Tibial artery (tissue), 4 donors: ENCODE measurements around the gene SMIM27.

Experiments
- DNase-seq, 2 donors: peaks; one replicate each; pipeline ENCODE4 v3.0.0-alpha.2; 2019
- H3K27ac ChIP-seq, 2 donors: fragments of 200-600 bp; sonication (generic) in 1 of 2; 1 replicate in 1 of 2; 2 replicates in 1 of 2; pipeline ENCODE4 v1.5.1; 2018 to 2019; ENCODE audit warnings: mild to moderate bottlenecking in 1 of 2
- H3K27me3 ChIP-seq, 2 donors: fragments of 200-600 bp; sonication (generic) in 1 of 2; one replicate each; pipeline versions ENCODE4 v1.5.1 to v1.6.0; 2016 to 2019
- H3K36me3 ChIP-seq, 3 donors: fragments of 200-600 bp; sonication (generic) in 2 of 3; one replicate each; pipeline ENCODE4 v1.5.1; 2016 to 2019; ENCODE audit warnings: mild to moderate bottlenecking in 2 of 3
- H3K4me1 ChIP-seq, 4 donors: fragments of 200-600 bp; sonication (generic) in 2 of 4; 1 replicate in 3 of 4; 2 replicates in 1 of 4; pipeline ENCODE4 v1.5.1; 2016 to 2019
- H3K4me3 ChIP-seq, 2 donors: fragments of 200-600 bp; sonication (generic) in 1 of 2; 1 replicate in 1 of 2; 2 replicates in 1 of 2; pipeline ENCODE4 v1.5.1; 2018 to 2019; ENCODE audit warnings: mild to moderate bottlenecking in 2 of 2
- H3K9me3 ChIP-seq, 3 donors: fragments of 200-600 bp; sonication (generic) in 1 of 3; one replicate each; pipeline ENCODE4 v1.5.1; 2016 to 2019
- intact Hi-C: fragments of 100-400 bp; cut with DNase I; formaldehyde crosslinking; loops from one replicate; pipeline ENCODE4 v1.15.0; 2023; ENCODE audit warnings: low total_unique reads
- TF ChIP-seq, protein P1 (sequence below), 2 experiments: fragments of 200-600 bp in 1 of 2; fragments of 450-650 bp in 1 of 2; IDR thresholded peaks; one replicate each; pipeline ENCODE4 v1.5.1; 2017 to 2019; ENCODE audit warnings: antibody characterized with exemption in 2 of 2, mild to moderate bottlenecking in 1 of 2, moderate library complexity in 1 of 2

Gene SMIM27

DNA sequence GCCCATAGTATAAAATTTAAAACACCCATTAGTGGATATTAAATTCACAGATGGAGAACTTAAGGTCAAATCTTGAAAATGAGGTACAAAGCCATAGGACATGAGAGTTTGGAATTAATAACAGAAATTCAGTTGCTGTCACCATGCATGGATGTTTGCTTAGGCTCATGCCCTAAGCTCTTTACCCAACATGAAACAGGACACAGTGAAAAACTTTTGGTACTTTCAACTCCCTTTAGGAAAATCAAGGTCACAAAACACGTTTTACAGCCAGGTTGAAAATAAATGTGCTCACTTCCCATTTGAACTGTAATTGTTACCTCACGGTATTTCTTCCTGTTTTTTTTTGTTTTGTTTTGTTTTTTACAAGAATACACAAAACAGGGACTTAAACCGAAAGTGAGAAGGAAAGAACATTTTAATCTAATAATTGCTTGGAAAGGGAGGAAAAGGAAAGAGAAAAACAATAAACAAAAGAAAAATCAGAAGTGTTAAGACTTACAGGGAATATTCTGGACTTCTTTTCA is 6.3 kb downstream of the SMIM27 start:
- Histone ChIP-seq H3K4me1 (peaks cover 0 to 1% (median 0%) of the 10 kb centered on the region in 4 donors), H3K27me3 (no peaks in the 10 kb centered on the region), H3K27ac (no peak overlapping the region), H3K9me3 (no peaks in the 10 kb centered on the region), H3K4me3 (no peak overlapping the region), H3K36me3 (peaks cover 0 to 4% (median 0%) of the 10 kb centered on the region in 3 donors)
- TF ChIP-seq, protein P1, sequence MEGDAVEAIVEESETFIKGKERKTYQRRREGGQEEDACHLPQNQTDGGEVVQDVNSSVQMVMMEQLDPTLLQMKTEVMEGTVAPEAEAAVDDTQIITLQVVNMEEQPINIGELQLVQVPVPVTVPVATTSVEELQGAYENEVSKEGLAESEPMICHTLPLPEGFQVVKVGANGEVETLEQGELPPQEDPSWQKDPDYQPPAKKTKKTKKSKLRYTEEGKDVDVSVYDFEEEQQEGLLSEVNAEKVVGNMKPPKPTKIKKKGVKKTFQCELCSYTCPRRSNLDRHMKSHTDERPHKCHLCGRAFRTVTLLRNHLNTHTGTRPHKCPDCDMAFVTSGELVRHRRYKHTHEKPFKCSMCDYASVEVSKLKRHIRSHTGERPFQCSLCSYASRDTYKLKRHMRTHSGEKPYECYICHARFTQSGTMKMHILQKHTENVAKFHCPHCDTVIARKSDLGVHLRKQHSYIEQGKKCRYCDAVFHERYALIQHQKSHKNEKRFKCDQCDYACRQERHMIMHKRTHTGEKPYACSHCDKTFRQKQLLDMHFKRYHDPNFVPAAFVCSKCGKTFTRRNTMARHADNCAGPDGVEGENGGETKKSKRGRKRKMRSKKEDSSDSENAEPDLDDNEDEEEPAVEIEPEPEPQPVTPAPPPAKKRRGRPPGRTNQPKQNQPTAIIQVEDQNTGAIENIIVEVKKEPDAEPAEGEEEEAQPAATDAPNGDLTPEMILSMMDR (IDR thresholded peaks at IDR 0.05): no peak
- no peak for DNase-seq
- intact Hi-C loops: no loop called here

DNA sequence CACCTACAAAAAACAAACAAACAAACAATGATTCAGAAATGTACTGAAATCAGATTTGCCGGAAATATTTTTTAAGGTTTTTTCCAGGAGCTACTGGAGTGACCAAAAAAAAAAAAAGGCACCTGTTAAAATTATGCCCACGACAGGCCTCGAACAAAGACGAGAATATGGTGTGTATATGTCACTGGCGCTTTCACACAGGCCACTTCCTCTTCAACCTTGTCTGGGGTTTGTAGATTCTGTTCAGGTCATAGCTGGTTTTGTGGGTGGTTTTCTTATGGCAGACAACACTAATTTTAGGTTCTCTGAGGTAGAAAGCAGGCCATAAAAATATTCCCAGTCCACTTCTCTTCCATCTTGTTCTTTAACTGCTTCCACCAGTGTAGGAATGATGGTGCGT is 13.8 kb downstream of the SMIM27 start:
- H3K4me1 ChIP-seq: peaks cover 0 to 4% (median 1%) of the 10 kb centered on the region in 4 donors
- TF ChIP-seq, protein P1 (IDR thresholded peaks at IDR 0.05): no peak
- H3K27ac ChIP-seq: no peak overlapping the region
- H3K4me3 ChIP-seq: no peak overlapping the region
- H3K27me3 ChIP-seq: no peaks in the 10 kb centered on the region
- DNase-seq: no peak
- peaks cover 30 to 52% (median 33%) of the 10 kb centered on the region in 3 donors for H3K36me3 ChIP-seq
- intact Hi-C loops: no loop called here
- no peaks in the 10 kb centered on the region for H3K9me3 ChIP-seq

DNA sequence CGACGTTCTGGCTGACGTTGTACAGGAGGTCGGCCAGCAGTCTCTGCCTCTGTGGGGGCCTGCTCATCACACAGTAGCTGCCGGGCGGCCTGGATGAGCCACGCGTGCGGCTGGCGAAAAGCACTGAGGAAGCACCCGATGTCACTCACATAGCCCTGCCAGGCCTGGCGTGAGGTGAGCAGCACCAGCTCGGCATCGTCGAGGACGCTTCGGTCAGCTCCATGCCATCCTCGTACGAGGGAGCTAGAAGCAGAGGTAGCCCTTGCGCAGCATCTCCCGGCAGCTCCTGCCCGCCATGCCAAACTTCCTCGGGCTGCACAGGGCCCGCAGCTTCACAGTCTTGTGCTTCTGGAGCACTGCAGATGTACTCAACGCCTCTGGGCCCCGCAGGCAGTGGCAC is 14.6 kb downstream of the SMIM27 start:
- no peak for DNase-seq
- Histone ChIP-seq H3K27me3 (no peaks in the 10 kb centered on the region), H3K36me3 (peaks cover 30 to 52% (median 33%) of the 10 kb centered on the region in 3 donors), H3K4me3 (no peak overlapping the region), H3K9me3 (no peaks in the 10 kb centered on the region), H3K4me1 (peaks cover 0 to 12% (median 7%) of the 10 kb centered on the region in 4 donors), H3K27ac (no peak overlapping the region)
- TF ChIP-seq, protein P1 (IDR thresholded peaks at IDR 0.05): no peak
- intact Hi-C loops: no loop called here

DNA sequence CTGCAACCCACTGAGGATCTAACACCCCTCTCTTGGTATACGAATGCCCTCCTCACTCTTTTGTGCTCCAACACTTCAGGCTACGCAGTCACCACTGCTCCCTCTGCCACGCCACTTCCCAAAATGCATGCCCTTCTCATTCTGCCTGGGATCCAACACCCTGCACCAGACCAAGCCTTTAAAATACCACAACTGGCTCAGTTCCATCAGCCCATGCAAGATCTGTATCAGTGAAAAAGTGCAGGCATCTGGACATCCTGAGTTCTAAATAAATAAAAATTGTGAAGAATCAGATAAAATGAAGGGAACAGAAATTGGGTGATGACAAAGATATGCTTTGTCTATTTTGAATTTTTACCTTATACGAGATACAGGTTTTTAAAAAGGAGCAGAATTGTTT is 18.1 kb downstream of the SMIM27 start:
- H3K4me3 ChIP-seq: no peak overlapping the region
- intact Hi-C loops: no loop called here
- no peak for DNase-seq

DNA sequence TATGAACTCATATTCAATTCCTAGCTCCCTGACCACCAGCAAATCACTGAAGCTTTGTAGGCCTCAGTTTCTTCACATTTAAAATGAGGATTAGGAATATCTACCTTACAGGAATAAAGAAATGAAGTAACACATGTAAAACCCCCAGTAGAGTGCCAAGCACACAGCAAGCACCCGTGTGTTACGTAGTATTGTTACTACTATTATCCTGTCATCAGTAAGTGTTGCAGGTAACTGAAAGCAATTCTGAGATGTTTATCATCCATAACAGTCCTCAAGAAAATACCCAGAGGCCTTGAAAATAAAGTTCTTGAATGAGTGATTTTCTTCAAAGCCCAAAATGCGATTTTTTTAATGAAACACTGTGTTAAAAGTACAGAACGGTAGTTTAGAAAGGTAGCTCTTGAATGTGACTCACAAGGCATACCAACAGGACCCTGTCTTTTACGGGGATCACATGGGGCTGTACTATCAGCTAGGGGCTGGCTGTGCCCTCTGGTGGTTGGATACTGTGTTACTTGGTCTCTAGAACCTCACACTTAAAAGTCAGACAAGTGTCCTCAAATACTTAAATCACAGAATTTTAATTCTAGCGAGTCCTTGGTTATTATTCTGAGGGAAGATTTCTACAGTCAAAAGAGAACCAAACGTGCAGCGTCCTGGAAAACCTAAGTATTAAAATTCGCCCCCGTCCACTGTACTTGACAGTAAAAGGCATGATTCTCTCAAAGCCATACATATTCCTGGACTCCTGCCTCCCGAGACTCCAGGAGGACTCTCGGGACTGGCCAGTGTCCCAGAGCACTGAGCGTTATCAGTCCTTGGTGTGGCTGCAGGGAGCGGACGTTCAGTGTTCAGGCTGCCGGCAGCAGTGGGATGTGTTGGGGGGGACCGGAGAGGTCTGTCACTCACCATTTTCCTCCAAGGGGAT is 20.1 kb downstream of the SMIM27 start:
- intact Hi-C loops: no loop called here

More for the DNA sequence above, 18.1 kb downstream of the SMIM27 start:
- Histone ChIP-seq H3K27ac (no peak overlapping the region), H3K27me3 (no peaks in the 10 kb centered on the region), H3K36me3 (peaks cover 22 to 36% (median 25%) of the 10 kb centered on the region in 3 donors), H3K4me1 (peaks cover 0 to 26% (median 17%) of the 10 kb centered on the region in 4 donors), H3K9me3 (no peaks in the 10 kb centered on the region)
- TF ChIP-seq, protein P1 (IDR thresholded peaks at IDR 0.05): no peak

More for the DNA sequence above, 20.1 kb downstream of the SMIM27 start:
- Histone ChIP-seq H3K4me3 (peak overlapping the region; percentile 84 to 94), H3K4me1 (peaks cover 0 to 26% (median 17%) of the 10 kb centered on the region in 4 donors), H3K36me3 (peaks cover 6 to 17% (median 10%) of the 10 kb centered on the region in 3 donors), H3K9me3 (no peaks in the 10 kb centered on the region), H3K27me3 (no peaks in the 10 kb centered on the region), H3K27ac (peak overlapping the region; percentile 89 to 92)
- DNase-seq: peak in 1 of 2 donors; percentile 62
- TF ChIP-seq, protein P1 (IDR thresholded peaks at IDR 0.05): peak; percentile 38 to 43
